ENCODE measurements around the gene LHX8. TPM values are rescaled to one million over a fixed set of nuclear protein-coding genes. Genes with fewer than 3 reads are reported as not detected.
A peak's percentile ranks its signal among the peaks of the same experiment; 100 is the strongest.

Gene LHX8
- total RNA-seq, 2 donors from 2014 or later = 0.74 TPM; not detected in 1

DNA sequence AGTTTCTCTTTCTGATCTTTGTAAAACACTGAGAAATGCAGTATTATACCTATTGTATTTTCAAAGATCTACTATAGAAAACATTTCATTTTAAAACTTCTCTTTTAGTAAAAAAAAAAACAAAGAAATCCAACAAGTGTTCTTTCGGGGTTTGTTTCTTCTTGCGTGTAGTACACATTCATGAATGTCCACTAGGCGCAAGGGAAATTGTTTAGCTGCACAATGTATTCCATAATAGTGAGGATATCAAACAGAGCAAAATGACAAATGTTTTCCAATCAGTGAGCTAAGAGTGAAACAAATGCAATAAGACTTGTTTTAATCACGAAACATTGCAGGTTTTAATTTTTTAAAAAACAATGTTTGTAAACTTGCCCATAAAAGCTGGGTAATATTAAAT, 68.6 kb downstream of the LHX8 start:
- H3K4me3 ChIP-seq = no peak overlapping the region
- 86% methylated on average over 4 of the region's 4 CpGs for WGBS
- DNase-seq (ENCODE audit: low spot score) = no peak

DNA sequence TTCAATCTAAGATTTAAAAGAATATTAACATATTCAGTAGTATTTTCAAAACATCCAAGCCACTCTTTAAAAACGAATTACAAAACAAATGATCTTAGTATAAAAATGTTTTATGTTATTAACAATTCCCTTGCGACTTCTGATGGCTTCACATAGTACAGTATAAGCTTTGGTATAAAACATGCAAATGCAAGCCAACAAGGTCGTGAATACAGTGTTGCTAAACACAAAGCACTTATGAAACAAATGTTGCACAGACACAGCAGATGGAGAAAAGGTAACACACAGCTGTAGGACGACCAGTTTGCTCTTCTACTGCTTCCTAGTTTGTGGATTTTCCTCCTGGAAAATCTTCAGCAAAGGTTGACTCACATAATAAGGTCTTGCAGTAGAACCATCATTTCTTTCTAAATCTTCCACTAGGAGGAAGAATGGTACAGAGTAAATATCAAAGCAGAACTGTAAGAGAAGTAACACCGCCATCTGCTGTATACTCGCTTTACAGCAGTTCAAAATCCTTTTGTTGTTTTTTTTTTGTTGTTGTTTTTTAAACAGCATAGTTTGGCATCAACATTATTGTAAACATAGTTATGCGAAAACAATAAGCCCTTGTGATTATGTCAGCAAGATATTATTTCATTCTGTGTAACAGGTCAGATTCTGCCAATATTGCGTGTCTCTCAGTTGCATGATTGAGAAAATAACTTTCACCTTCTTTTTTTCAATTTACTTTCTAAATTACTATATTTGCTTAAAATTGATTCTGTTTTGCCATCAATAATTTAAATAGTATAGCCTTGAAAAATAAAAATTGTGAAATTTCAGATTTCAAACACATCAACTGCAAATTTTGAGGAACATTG, 69.5 kb downstream of the LHX8 start:
- TF ChIP-seq, protein P1, sequence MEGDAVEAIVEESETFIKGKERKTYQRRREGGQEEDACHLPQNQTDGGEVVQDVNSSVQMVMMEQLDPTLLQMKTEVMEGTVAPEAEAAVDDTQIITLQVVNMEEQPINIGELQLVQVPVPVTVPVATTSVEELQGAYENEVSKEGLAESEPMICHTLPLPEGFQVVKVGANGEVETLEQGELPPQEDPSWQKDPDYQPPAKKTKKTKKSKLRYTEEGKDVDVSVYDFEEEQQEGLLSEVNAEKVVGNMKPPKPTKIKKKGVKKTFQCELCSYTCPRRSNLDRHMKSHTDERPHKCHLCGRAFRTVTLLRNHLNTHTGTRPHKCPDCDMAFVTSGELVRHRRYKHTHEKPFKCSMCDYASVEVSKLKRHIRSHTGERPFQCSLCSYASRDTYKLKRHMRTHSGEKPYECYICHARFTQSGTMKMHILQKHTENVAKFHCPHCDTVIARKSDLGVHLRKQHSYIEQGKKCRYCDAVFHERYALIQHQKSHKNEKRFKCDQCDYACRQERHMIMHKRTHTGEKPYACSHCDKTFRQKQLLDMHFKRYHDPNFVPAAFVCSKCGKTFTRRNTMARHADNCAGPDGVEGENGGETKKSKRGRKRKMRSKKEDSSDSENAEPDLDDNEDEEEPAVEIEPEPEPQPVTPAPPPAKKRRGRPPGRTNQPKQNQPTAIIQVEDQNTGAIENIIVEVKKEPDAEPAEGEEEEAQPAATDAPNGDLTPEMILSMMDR (IDR thresholded peaks at IDR 0.05) = peak in 2 of 4 experiments; percentile 41 to 42
- no peak for TF ChIP-seq POLR2A (IDR thresholded peaks at IDR 0.05)
- TF ChIP-seq POLR2AphosphoS5 (IDR thresholded peaks at IDR 0.05) = no peak
- H3K27ac ChIP-seq = no peak overlapping the region
- no peaks in the 10 kb centered on the region for H3K27me3 ChIP-seq (replicated peaks; ENCODE audit: insufficient read depth)
- 30% methylated on average over 8 of the region's 8 CpGs for WGBS
- no peak overlapping the region for H3K4me3 ChIP-seq
- no peaks in the 10 kb centered on the region for H3K36me3 ChIP-seq
- intact Hi-C loops (cut with DNase I) = no loop called here
- no peaks in the 10 kb centered on the region for H3K9me3 ChIP-seq
- no peaks in the 10 kb centered on the region for H3K4me1 ChIP-seq (replicated peaks)
- no peak for DNase-seq (ENCODE audit: low spot score)

More for the DNA sequence above, 68.6 kb downstream of the LHX8 start:
- H3K27me3 ChIP-seq (replicated peaks; ENCODE audit: insufficient read depth) = no peaks in the 10 kb centered on the region
- H3K27ac ChIP-seq = no peak overlapping the region
- H3K9me3 ChIP-seq = no peaks in the 10 kb centered on the region
- no peaks in the 10 kb centered on the region for H3K4me1 ChIP-seq (replicated peaks)
- H3K36me3 ChIP-seq = no peaks in the 10 kb centered on the region
- TF ChIP-seq POLR2A (IDR thresholded peaks at IDR 0.05) = no peak
- TF ChIP-seq, protein P1 (IDR thresholded peaks at IDR 0.05) = no peak
- no peak for TF ChIP-seq POLR2AphosphoS5 (IDR thresholded peaks at IDR 0.05)
- intact Hi-C loops (cut with DNase I) = no loop called here

DNA sequence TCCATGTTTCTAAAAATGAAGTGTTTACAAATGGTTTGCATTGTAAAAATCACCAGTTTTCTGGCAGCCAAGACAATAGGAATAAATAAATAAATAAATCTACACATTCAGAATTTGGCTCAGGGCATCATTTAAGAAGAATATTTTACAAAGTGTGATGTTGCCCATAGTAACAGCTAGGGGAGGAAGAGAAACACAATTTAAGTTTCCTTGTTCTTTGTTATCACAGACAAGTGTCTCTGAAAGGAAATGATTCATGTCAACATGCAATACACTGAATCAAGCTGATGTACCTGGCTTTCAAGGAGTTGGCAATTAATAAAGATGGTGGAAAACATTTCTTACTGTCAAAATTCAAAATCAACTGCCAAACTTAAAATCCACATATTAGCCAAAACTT, 74.7 kb downstream of the LHX8 start:
- H3K27me3 ChIP-seq (replicated peaks; ENCODE audit: insufficient read depth) = no peaks in the 10 kb centered on the region
- no peak overlapping the region for H3K27ac ChIP-seq
- no peaks in the 10 kb centered on the region for H3K36me3 ChIP-seq
- no peaks in the 10 kb centered on the region for H3K4me1 ChIP-seq (replicated peaks)
- no peak for TF ChIP-seq POLR2AphosphoS5 (IDR thresholded peaks at IDR 0.05)
- no peak for TF ChIP-seq POLR2A (IDR thresholded peaks at IDR 0.05)
- TF ChIP-seq, protein P1 (IDR thresholded peaks at IDR 0.05) = no peak
- H3K9me3 ChIP-seq = no peaks in the 10 kb centered on the region
- DNase-seq (ENCODE audit: low spot score) = no peak
- intact Hi-C loops (cut with DNase I) = loop anchor here (5.0 kb wide), 1 partner anchor 437 kb away; no protein-coding TSS in a partner anchor
- H3K4me3 ChIP-seq = no peak overlapping the region

Small RNA genes within 50 kb of the gene (small RNA-seq; reads per million reads assigned to genes)
- gene RNU6-622P = 0 reads per million in 2 donors

All from prostate gland (tissue), 2 donors.